AG08395 (cell line): ENCODE results near the gene ARHGEF4.

Source experiments
- DNase-seq: peaks from one replicate; pipeline ENCODE4 v3.0.0; 2012; ENCODE audit warnings: mixed read lengths, low spot score

ARHGEF4 gene

GRCh38 chr2:130850788-130851623, 14.3 kb downstream of the ARHGEF4 start:
- DNase-seq, result no peak

DNA sequence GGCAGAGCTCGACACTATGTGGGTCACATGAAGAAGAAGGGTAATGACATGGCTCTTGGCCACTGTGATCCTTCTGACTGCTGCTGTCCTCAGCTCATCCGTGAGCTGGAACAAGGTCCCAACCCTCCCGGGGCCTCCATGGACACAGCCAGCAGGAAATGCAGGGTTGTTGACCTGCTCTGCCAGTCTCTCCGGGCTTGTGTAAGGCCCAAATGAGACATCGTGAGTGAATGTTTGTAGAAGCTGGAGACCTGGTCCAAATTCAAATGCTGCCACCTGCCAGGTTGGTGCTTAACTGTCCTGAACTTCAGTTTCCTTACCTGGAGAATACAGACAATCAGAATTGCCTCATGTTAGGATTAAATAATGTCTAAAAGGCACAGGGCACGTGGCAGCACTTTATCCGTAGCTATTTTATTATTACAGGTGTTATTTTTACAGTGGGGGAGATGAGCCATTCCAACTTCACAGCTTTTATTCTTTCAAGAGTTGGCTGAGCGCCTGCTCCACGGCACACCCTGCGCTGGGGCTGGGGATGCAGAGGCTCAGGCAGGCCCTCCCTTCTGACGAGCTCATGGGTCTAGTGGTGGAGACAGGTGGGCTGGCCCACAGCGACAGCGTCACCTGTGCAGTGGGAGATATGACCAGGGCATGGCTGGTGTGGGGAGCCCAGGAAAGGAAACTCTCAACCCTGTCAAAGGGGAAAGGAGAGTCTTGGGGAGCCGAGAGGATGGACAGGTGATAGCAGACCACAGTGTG, 15.1 kb downstream of the ARHGEF4 start:
- no peak for DNase-seq

GRCh38 chr2:130852521-130853115, 15.9 kb downstream of the ARHGEF4 start:
- no peak for DNase-seq

- no peak for DNase-seq
These were observed 16.7 kb downstream of the ARHGEF4 start for GRCh38 chr2:130853391-130853790.

- no peak for DNase-seq
These were observed 17.6 kb downstream of the ARHGEF4 start for GRCh38 chr2:130854301-130854700.

- no peak for DNase-seq
These were observed 28.4 kb downstream of the ARHGEF4 start for GRCh38 chr2:130864830-130865800.

DNA sequence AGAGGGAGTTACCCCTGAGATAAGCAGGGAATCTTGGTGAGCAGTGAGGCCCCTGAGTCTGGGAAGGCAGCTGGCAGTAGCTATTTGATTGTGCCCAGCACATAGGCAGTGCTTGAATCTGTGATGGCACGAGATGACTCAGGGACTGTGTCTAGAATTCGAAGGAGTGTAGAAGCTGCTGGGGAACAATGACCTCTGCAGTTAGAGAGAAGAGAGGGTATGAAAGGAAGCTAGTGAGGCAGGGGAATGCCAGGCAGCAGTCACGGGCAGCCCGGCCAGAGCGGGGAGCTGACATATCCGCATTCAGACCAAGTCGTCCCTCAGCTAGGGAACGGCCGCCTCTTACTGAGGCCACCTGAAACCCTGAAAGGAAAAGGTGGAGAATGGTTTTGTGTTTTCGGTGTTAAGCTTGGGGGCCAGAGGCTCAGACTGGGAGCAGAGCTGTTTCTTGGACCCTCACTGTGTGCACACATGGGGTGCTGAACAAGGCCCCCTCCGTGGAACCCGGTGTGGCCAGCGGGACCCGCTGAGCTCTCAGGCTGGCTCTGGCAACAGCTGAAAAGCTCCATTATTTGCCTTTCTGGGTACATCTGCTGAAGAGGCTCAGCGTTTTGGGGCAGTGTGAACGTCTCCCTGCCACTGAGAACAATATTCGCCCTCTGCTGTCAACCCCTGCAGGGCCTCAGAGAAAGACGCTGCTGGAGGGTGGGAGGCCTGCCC, 32.9 kb downstream of the ARHGEF4 start:
- no peak for DNase-seq

DNA sequence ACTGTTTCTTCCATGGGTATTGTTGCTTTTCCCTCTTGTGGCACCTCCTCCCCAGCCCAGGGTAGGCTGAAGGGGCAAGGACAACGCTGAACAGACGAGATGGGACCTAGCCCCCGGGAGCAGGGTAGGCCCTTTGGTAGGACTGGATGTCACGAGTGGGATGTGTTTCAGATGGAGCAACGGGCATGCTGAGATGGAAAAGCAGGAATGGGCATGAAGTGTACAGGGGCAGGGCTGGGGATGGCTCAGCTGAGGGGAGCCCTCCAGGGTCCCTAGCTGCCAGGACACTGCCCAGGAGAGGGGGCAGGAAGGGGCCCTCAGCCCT, 33.4 kb downstream of the ARHGEF4 start:
- DNase-seq, result no peak

GRCh38 chr2:130870779-130871178, 34.1 kb downstream of the ARHGEF4 start:
- DNase-seq, result no peak

- DNase-seq, result no peak
These were observed 35.4 kb downstream of the ARHGEF4 start for GRCh38 chr2:130871843-130872740.

- no peak for DNase-seq
These were observed 36.0 kb downstream of the ARHGEF4 start for GRCh38 chr2:130872741-130873125.

DNA sequence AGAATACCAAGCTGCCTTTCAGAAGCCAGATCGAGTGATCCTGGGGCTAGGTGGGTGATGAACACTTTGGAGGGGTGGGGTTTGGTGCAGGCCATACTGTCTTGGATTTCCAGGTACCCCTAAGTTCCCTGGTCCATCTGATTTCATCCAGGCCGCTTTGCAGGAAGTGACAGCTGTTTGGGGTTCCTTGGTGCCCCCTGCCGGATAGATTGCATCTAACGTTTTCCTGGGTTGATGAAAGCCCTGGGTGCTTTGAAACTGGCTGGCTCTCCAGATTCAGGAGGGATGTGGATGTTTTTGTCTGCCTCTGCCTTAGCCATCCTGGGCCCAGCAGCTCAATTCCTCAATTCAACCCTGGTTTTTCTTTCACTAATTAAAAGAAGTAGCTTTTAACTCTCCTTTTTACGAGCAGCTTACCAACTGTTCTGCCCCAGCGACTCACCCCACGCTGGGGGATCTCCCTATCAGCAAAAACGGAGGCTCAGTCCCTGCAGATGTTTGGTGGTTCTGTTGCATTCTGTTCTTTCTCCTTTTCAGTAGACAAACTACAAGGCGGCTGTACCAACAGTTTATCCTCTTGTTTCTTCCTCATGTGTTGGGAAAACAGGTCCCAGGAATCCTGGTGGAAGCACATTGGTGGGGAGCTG, 37.1 kb downstream of the ARHGEF4 start:
- peak; percentile 79 for DNase-seq

DNA sequence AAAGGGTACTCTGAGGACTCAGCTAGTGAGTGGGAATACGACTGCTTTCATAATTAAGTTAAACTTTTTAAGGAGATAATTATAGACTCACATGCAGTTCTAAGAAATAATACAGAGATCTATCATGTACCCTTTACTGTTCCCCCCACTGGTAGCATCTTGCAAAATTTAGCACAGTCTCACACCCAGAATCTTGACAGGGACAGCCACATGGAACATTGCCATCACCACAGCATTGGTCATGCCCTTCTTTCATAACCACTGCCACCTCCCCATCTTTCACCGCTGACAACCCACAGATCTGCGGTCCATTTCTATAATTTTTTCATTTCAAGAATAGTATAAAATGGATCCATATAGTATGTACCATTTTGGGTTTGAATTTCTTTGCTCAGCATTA, 37.8 kb downstream of the ARHGEF4 start:
- DNase-seq, result no peak

DNA sequence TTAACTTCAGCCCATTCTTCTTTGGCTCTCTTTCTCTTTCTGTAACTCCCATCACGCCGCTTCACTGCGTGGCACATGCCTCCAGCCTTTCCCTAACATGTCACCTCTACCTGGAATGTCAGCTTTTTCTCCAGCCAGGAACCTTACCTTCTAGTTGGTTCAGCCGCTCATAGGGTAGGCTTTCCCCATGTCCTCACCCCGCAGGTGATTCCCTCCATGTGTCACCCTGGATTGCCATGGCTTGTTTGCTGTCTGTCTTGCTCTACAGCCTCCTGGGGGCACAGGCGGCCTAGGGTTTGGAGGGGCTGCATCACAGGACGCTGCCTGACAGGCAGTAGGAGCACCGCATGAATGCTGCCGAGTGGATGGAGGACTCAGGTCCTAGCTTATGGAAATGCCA, 39.2 kb downstream of the ARHGEF4 start:
- no peak for DNase-seq

- no peak for DNase-seq
These were observed 40.5 kb downstream of the ARHGEF4 start for GRCh38 chr2:130877258-130877657.

GRCh38 chr2:130878316-130878715, 41.6 kb downstream of the ARHGEF4 start:
- DNase-seq, result no peak

GRCh38 chr2:130878933-130879332, 42.2 kb downstream of the ARHGEF4 start:
- no peak for DNase-seq

- no peak for DNase-seq
These were observed 45.5 kb downstream of the ARHGEF4 start for GRCh38 chr2:130882111-130882690.

DNA sequence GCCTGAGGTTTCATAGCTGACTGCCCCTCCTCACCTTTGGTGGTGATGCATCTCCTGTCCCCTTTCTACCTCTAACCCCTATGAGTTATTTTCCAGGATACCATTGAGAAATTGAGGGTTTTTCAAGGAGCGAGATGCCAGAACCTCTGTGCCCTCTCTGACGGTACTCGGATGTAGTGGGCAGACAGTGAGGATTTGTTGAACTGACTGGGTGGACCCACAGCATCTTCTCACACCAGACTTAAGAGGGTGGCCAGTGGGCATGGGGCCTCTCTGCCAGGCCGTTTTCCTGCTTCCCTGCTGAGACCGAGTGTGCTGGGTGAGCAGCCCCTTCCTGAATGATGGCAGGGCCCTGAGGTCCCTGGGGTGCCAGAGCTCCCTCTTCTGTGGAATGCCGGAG, 46.3 kb downstream of the ARHGEF4 start:
- no peak for DNase-seq
